ENCODE measurements around the gene CYTH1. TPM values are rescaled to one million over a fixed set of nuclear protein-coding genes. Genes with fewer than 3 reads are reported as not detected.

The CYTH1 gene
- total RNA-seq, 1 experiment from 2014 or later = 91.4 TPM

GRCh38 chr17:78804777-78805176, 22.7 kb upstream of the CYTH1 start:
- no peak for DNase-seq (ENCODE audit: low read depth)

DNA sequence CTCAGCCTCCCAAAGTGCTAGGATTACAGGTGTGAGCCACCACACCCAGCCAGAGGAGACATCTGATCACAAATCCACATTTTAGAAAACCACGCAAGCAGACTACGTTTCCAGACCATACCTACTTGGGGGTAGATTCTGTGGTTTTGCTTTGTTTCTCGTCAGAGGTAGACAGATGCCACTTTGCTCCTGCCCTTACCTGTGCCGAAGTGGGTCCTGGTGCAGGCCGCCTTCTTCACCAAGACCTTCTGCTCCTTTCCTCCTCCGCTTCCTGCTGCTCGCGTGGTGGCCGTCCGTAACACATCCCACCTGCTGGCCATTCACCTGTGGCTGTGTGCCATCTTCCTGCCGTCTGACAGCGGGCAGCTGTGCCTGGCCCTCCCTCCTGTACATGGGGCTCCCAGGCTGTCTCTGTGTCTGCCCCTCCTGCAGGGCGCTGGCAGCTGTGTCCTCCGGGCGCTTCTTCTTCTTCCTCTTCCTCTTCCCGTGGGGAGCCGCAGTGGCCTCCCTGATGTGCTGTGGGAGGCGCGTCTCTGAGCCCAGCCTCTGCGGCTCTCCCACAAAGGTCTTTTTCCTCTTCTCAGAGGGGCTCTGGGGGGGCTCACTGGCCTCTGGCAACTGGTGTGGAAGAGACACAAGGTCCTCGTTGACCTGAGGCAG, 21.2 kb upstream of the CYTH1 start:
- no peak for DNase-seq (ENCODE audit: low read depth)

DNA sequence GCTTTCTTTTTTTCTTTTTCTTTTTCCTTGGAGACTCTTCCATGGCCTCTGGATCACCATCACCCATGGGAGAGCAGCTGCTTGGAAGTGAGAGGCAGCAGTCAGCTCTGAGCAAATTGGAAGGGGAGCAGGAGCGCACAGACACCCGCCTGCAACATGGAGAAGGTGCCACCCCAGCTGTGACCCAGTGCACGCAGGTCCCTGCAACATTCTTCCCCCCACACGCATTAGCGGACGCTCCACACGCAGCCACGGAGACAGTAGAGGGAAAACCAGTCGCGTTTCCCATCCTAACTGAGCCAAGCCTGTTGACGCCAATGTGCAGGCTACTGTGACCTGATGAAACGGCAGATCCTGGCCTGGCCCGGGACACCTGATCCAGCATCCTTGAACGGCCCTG, 20.4 kb upstream of the CYTH1 start:
- DNase-seq (ENCODE audit: low read depth) = no peak

GRCh38 chr17:78802008-78802407, 19.9 kb upstream of the CYTH1 start:
- DNase-seq (ENCODE audit: low read depth) = no peak

DNA sequence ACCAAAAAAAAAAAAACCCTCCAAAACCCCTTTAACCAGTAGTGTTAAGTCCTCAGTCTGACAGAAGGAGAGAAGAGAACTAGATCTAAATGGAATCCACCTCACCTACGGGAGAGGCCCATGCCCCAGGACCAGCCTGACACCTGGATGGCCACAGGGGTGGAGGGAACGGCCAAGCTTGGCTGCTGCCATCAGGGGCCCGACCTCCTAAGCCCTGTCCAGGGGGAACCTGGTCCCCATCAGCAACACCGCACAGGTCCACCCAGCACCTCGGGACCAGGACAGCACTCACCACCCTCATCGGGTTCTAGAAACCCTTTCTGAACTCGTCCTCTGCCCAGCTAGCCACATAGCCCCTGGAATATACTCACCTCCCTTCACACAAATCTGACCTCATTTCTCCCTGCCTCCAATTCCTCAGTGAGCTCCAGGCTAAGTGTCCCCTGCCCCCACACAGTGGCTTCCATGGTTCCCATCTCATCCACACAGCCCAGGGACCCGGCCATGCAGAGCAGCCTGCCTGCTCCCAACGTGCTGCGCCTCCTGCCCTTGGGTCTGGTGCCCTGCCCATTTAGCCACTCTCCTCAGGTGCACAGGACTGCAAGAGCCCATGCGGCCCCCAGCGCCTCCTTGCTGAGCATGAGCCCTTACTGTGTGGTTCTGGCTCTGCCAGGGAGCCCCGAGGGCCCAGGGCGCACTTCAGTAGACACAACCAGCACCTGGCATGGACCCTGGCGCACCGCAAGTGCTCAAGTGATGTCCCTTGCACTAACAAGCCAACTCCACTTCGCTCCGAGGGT, 18.3 kb upstream of the CYTH1 start:
- no peak for DNase-seq (ENCODE audit: low read depth)

GRCh38 chr17:78798695-78799559, 16.9 kb upstream of the CYTH1 start:
- no peak for DNase-seq (ENCODE audit: low read depth)

DNA sequence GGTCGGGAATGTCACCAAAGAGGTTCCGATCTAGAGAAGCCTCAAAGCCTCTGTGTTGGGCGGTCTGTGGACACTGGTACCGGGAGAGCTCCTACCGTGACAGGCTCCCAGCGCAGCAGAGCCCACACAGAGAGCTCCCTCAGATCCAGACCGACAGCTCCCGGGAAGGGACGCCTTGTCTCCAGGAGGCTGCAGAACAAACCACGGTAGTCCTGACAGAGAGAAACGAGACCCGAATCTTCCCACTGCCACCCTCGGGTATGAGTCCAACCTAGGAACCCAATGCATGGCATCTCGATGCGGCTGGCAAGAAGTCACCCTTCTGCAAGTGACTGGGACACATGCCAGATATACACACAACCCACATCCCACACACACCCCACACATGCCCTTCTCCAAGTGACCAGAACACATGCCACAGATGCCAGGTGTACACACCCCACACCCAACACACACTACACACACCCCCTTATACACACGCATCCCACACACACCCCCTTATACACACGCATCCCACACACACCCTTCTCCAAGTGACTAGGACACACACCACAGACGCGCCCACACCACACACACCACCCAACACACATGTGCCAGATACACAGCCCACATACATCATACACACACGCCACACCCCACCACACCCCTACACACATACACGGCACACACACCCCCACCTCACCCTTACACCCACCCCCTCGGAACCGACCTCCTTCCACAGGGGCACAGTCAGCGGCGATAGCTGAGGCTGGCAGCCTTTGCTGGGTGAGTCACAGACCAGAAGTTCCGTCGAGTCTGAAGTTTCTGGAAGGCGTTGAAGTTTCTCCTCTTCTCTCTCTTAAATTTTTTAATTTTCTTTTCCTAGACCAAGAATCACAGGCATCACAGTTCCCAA, 15.9 kb upstream of the CYTH1 start:
- DNase-seq (ENCODE audit: low read depth) = no peak

- DNase-seq (ENCODE audit: low read depth) = no peak
Observed at GRCh38 chr17:78797213-78797612, 15.1 kb upstream of the CYTH1 start.

GRCh38 chr17:78796517-78796900, 14.4 kb upstream of the CYTH1 start:
- no peak for DNase-seq (ENCODE audit: low read depth)

GRCh38 chr17:78795861-78796516, 13.9 kb upstream of the CYTH1 start:
- no peak for DNase-seq (ENCODE audit: low read depth)

- DNase-seq (ENCODE audit: low read depth) = no peak
Observed at GRCh38 chr17:78794864-78795640, 13.0 kb upstream of the CYTH1 start.

DNA sequence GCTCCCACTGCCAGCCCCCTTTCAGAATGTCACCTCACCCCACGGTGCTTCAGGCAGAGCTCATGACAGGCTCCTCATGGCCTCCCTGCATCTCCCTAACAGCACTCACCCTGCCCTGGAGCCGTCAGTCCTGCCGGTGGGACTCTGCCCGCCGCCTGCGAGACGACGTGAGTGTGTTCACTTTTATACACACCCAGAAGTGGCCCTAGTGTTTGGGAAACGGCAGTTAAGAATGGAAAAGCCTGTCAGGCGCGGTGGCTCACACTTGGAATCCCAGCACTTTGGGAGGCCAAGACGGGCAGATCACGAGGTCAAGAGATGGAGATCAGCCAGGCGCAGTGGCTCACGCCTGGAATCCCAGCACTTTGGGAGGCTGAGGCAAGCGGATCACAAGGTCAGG, 12.3 kb upstream of the CYTH1 start:
- DNase-seq (ENCODE audit: low read depth) = no peak

- DNase-seq (ENCODE audit: low read depth) = no peak
Observed at GRCh38 chr17:78793968-78794367, 11.9 kb upstream of the CYTH1 start.

DNA sequence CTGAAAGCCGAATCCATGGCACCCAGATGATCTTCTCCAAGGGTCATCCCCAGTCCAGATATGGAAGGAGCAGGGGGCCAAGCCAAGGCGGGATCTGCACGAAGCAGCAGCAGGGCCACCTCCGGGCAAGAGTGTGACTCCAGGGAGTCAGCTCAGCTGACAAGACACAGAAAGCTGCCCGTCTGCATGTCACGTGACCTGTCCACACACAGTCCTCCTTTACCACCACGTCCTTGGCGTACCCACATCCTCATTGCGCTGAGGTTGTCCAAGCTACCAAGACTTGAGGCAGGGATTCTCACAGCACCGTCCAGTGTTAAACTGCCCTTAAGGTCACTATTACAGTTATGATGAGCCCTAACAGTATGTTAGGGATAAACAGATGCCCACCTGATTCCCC, 11.3 kb upstream of the CYTH1 start:
- no peak for DNase-seq (ENCODE audit: low read depth)

- DNase-seq (ENCODE audit: low read depth) = no peak
Observed at GRCh38 chr17:78791840-78792709, 10.0 kb upstream of the CYTH1 start.

GRCh38 chr17:78790552-78790951, 8.5 kb upstream of the CYTH1 start:
- DNase-seq (ENCODE audit: low read depth) = no peak

GRCh38 chr17:78789663-78790181, 7.6 kb upstream of the CYTH1 start:
- DNase-seq (ENCODE audit: low read depth) = no peak

DNA sequence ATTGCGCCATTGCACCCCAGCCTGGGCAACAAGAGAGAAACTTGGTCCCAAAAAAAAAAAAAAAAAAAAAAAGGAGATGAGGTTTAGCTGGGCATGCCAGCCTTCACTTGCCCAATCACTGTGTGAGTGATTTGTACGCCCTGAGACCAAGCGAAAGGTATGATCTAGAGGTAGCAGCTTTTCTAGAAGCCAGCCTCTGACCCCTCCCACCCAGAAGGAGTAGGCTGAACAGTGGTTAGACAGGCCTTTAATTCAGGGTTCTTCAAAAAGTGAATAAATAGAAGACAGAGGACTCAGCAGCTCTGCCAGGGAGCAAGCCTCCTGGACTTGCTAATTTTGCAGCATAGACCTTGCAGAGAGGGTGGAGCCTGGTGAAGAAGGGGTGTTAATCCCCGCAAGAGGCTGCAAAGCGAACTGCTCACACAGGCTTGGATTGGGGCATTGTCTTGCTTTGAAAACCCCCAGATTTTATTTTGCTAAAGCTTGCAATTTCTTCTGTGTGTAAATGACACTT, 7.1 kb upstream of the CYTH1 start:
- DNase-seq (ENCODE audit: low read depth) = no peak

DNA sequence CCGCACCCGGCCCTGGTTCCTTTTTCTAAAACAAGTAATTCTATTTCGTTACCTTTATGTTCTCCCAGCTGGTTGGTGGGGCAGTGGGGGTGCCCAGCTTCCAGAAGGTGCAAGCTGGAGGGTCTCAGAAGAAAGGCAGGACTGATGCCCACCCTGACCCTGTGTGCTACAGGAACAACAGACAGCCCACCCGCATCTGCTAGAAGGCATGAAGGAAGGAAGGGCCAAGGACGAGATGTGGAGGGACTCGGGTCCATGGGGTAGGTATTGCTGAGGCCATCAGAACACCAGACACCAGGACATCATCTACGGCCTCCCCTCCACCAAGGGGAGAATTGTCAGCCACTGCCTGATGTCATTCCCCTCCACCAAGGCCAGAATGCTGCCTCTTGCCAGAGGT, 6.4 kb upstream of the CYTH1 start:
- DNase-seq (ENCODE audit: low read depth) = no peak
